NCI-H2196 treated with DMSO at 0.1 percent for 48 hours (cell line): ENCODE data around the gene TMPRSS15.
"Not testable (repeated sequence)": the region's sequence is repeated elsewhere in the genome, so short reads cannot be mapped to it uniquely, and the experiment has no call there.

ENCODE experiments used
- DNase-seq: peaks from one replicate; lab custom pipeline; 2025; ENCODE audit not compliant: unreplicated experiment; lab: John Stamatoyannopoulos, UW

Gene TMPRSS15

GRCh38 chr21:18403735-18404450 is at the start of gene TMPRSS15:
Gene TMPRSS15 (minus strand): TSS chr21:18403785. CDS start chr21:18403622, 163 bp downstream.
- no peak for DNase-seq

GRCh38 chr21:18451670-18452069 is 48.1 kb upstream of the TMPRSS15 start:
- DNase-seq, result no peak

- no peak for DNase-seq
Measured at GRCh38 chr21:18449605-18450550, 46.3 kb upstream of the TMPRSS15 start.

- DNase-seq, result no peak
Measured at GRCh38 chr21:18443701-18444100, 40.1 kb upstream of the TMPRSS15 start.

GRCh38 chr21:18443085-18443484 is 39.5 kb upstream of the TMPRSS15 start:
- no peak for DNase-seq

- DNase-seq, result no peak
Measured at GRCh38 chr21:18430341-18430740, 26.8 kb upstream of the TMPRSS15 start.

- no peak for DNase-seq
Measured at GRCh38 chr21:18424276-18424675, 20.7 kb upstream of the TMPRSS15 start.

- no peak for DNase-seq
Measured at GRCh38 chr21:18417141-18417790, 13.7 kb upstream of the TMPRSS15 start.

- no peak for DNase-seq
Measured at GRCh38 chr21:18411565-18411964, 8.0 kb upstream of the TMPRSS15 start.

- DNase-seq, result no peak
Measured at GRCh38 chr21:18409579-18409978, 6.0 kb upstream of the TMPRSS15 start.

GRCh38 chr21:18398843-18399242 is 4.7 kb downstream of the TMPRSS15 start:
- no peak for DNase-seq

GRCh38 chr21:18387994-18388393 is 15.6 kb downstream of the TMPRSS15 start:
- DNase-seq, result no peak

- no peak for DNase-seq
Measured at GRCh38 chr21:18384771-18385170, 18.8 kb downstream of the TMPRSS15 start.

GRCh38 chr21:18382934-18383619 is 20.5 kb downstream of the TMPRSS15 start:
- DNase-seq, result not testable (repeated sequence)

- DNase-seq, result no peak
Measured at GRCh38 chr21:18382141-18382540, 21.4 kb downstream of the TMPRSS15 start.

- no peak for DNase-seq
Measured at GRCh38 chr21:18373606-18374005, 30.0 kb downstream of the TMPRSS15 start.

GRCh38 chr21:18370301-18370700 is 33.3 kb downstream of the TMPRSS15 start:
- DNase-seq, result no peak

- no peak for DNase-seq
Measured at GRCh38 chr21:18369115-18369514, 34.5 kb downstream of the TMPRSS15 start.

GRCh38 chr21:18368205-18368604 is 35.4 kb downstream of the TMPRSS15 start:
- no peak for DNase-seq

- no peak for DNase-seq
Measured at GRCh38 chr21:18356801-18357200, 46.8 kb downstream of the TMPRSS15 start.

- no peak for DNase-seq
Measured at GRCh38 chr21:18354947-18355346, 48.6 kb downstream of the TMPRSS15 start.
